ENCODE results near the gene ORC2. TPM values are rescaled to one million over a fixed set of nuclear protein-coding genes. Genes with fewer than 3 reads are reported as not detected.

The ORC2 gene
- total and polyA plus RNA-seq, 11 donors: 6.7 to 38.0 (median 23.2) TPM

Other genes with a start within 250 kb of the ORC2 start
- gene BZW1, start 151.8 kb downstream of the ORC2 start, total RNA-seq: 100 to 1,000 TPM in 2 of 9 donors, 10 to 100 TPM in 7; 60.0 to 147 (median 87.3) TPM
- 100 to 1,000 TPM in 1 of 2 donors, 10 to 100 TPM in 1; 10.7 to 111 TPM for gene BZW1, start 151.8 kb downstream of the ORC2 start, polyA plus RNA-seq
- gene CLK1, start 99.0 kb downstream of the ORC2 start, total RNA-seq: 10 to 100 TPM; 28.6 to 59.5 (median 39.0) TPM
- 100 to 1,000 TPM in 1 of 2 donors, 10 to 100 TPM in 1; 25.4 to 235 TPM for gene CLK1, start 99.0 kb downstream of the ORC2 start, polyA plus RNA-seq
- gene PPIL3, start 74.6 kb downstream of the ORC2 start, total RNA-seq: 10 to 100 TPM; 11.3 to 27.7 (median 22.2) TPM
- 10 to 100 TPM; 12.3 to 20.8 TPM for gene PPIL3, start 74.6 kb downstream of the ORC2 start, polyA plus RNA-seq
- 10 to 100 TPM; 16.6 to 27.1 (median 21.6) TPM for gene NIF3L1, start 74.3 kb downstream of the ORC2 start, total RNA-seq
- gene NIF3L1, start 74.3 kb downstream of the ORC2 start, polyA plus RNA-seq: 10 to 100 TPM; 12.0 to 43.3 TPM
- 10 to 100 TPM in 5 of 9 donors, 1 to 10 TPM in 4; 5.8 to 16.3 (median 12.1) TPM for gene HYCC2, start 108.0 kb upstream of the ORC2 start, total RNA-seq
- 1 to 10 TPM; 3.7 to 5.5 TPM for gene HYCC2, start 108.0 kb upstream of the ORC2 start, polyA plus RNA-seq
- gene NDUFB3, start 108.3 kb upstream of the ORC2 start, total RNA-seq: 100 to 1,000 TPM; 197 to 496 (median 348) TPM
- 100 to 1,000 TPM; 210 to 424 TPM for gene NDUFB3, start 108.3 kb upstream of the ORC2 start, polyA plus RNA-seq
- 100 to 1,000 TPM; 130 to 279 (median 214) TPM for gene CFLAR, start 152.5 kb upstream of the ORC2 start, total RNA-seq
- gene CFLAR, start 152.5 kb upstream of the ORC2 start, polyA plus RNA-seq: 100 to 1,000 TPM; 120 to 249 TPM
- 10 to 100 TPM in 2 of 9 donors, 1 to 10 TPM in 7; 4.3 to 24.0 (median 5.8) TPM for gene CASP10, start 219.5 kb upstream of the ORC2 start, total RNA-seq
- gene CASP10, start 219.5 kb upstream of the ORC2 start, polyA plus RNA-seq: 1 to 10 TPM; 2.8 to 3.5 TPM

All from heart left ventricle (tissue), 11 donors.